H1 (cell line): Measurements from ENCODE around the gene TLL1. TPM values are rescaled to one million over a fixed set of nuclear protein-coding genes. Genes with fewer than 3 reads are reported as not detected.

Source experiments
- KDM5A ChIP-seq: fragments of 200-600 bp; IDR thresholded peaks from 2 replicates; pipeline ENCODE4 v1.7.1; 2012; ENCODE audit warnings: mild to moderate bottlenecking, low read length, inconsistent platforms, mixed read lengths
- RAD21 ChIP-seq, 2 experiments: IDR thresholded peaks in 1 of 2; conservative IDR thresholded peaks in 1 of 2; 2 replicates each; pipeline ENCODE4 v1.6.1; 2011; ENCODE audit warnings: low read depth in 2 of 2, low read length in 2 of 2, improper control_type of control experiment in 1 of 2, inconsistent platforms in 1 of 2, mild to moderate bottlenecking in 1 of 2, moderate library complexity in 1 of 2
- RBBP5 ChIP-seq: IDR thresholded peaks from 2 replicates; pipeline ENCODE4 v1.7.1; 2012; ENCODE audit warnings: low read depth, mild to moderate bottlenecking, inconsistent platforms, low read length, moderate library complexity, borderline replicate concordance
- TEAD4 ChIP-seq: IDR thresholded peaks from 2 replicates; pipeline ENCODE4 v1.6.1; 2012; ENCODE audit warnings: low read depth, low read length, inconsistent platforms, mixed read lengths
- ZNF274 ChIP-seq: IDR thresholded peaks from 2 replicates; pipeline ENCODE4 v1.7.0; 2012; ENCODE audit warnings: low read length, borderline replicate concordance; ENCODE audit errors: extremely low read depth
- polyA plus RNA-seq, 7 experiments: library from polyadenylated mRNA; depleted of rRNA in 3 of 7; stranded (reverse) in 5 of 7; unstranded in 2 of 7; fragments of >200 nt in 5 of 7; fragments of 200-250 nt in 2 of 7; gene quantifications; 1 replicate in 5 of 7; 2 replicates in 1 of 7; 4 replicates in 1 of 7; pipeline versions ENCODE4 v1.2.1 to v1.2.3, GENCODE V29; 2011 to 2013; ENCODE audit warnings: missing spikeins in 2 of 7, mixed read lengths in 2 of 7
- total RNA-seq: library from RNA; stranded (reverse); fragmentation: NEBNext Ultra II Directional; extraction: Animal tissue kit (Norgen Biotek cat#: 25700); gene quantifications from 2 replicates; pipeline ENCODE4 v1.2.1, GENCODE V29; 2021

Gene TLL1
- total and polyA plus RNA-seq, 2 of the 8 experiments (the other 6 are each of a cell fraction or from before 2014, with no cell fraction given), result 0.18 to 1.1 TPM

- TF ChIP-seq RAD21 (IDR thresholded peaks at IDR 0.05 in 1 of 2, conservative IDR thresholded peaks at IDR 0.05 in 1 of 2; ENCODE audit: low read depth in 2 of 2, low read length in 2 of 2) (no peak), KDM5A (no peak), RBBP5 (no peak), ZNF274 (no peak), TEAD4 (no peak)
Measured at GRCh38 chr4:165921546-165921945, 48.5 kb downstream of the TLL1 start (continued).
